Brain microvascular endothelial cell (primary cell): Measurements from ENCODE around the gene TRIM67.

ENCODE experiments used
- DNase-seq: peaks from one replicate; pipeline ENCODE4 v3.0.0-alpha.2; 2020
- H3K27ac ChIP-seq: fragments of 250-450 bp; sonication (Bioruptor Pico); 2 replicates; pipeline ENCODE4 v1.5.1; 2020; ENCODE audit warnings: mild to moderate bottlenecking, moderate library complexity
- H3K27me3 ChIP-seq: fragments of 250-450 bp; sonication (Bioruptor Pico); replicated peaks from 2 replicates; pipeline ENCODE4 v1.5.1; 2020; ENCODE audit warnings: mild to moderate bottlenecking
- H3K36me3 ChIP-seq: fragments of 250-450 bp; sonication (Bioruptor Pico); replicated peaks from 2 replicates; pipeline ENCODE4 v1.5.1; 2020; ENCODE audit warnings: mild to moderate bottlenecking
- H3K4me3 ChIP-seq: 2 replicates; pipeline ENCODE4 v1.5.1; 2011; ENCODE audit warnings: low read depth, mild to moderate bottlenecking, control low read depth, low read length, moderate library complexity
- in situ Hi-C: cut with HindIII; loops from 2 replicates; pipeline ENCODE4 v1.10.0; 2017; ENCODE audit warnings: low sequenced_read_pairs, low pct_ligation_motif_present
- TF ChIP-seq, protein P1 (sequence below): IDR thresholded peaks from 2 replicates; pipeline ENCODE4 v1.5.1; 2011; ENCODE audit warnings: low read depth, mild to moderate bottlenecking, moderate library complexity, low read length, control low read depth, inconsistent platforms; ENCODE audit errors: missing control alignments

The TRIM67 gene

DNA sequence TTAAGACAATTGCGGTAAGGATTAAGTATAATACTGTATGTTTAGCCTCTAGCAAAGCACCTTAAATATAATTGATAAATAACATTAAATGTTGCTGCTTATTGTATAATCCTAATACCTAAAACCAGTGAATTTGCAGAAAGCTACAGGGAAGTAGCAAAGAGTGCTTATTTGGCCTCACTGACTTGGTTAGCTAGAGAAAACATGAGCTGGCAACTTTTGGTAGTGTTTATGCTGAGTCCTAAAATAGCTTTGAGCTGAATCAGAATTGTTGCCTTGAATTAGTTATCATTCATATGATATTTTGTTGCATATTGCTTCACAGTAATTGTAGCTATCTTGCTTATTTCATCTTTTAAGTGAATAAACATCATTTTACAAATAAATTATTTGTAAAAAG is 3.5 kb downstream of the TRIM67 start:
- TF ChIP-seq, protein P1, sequence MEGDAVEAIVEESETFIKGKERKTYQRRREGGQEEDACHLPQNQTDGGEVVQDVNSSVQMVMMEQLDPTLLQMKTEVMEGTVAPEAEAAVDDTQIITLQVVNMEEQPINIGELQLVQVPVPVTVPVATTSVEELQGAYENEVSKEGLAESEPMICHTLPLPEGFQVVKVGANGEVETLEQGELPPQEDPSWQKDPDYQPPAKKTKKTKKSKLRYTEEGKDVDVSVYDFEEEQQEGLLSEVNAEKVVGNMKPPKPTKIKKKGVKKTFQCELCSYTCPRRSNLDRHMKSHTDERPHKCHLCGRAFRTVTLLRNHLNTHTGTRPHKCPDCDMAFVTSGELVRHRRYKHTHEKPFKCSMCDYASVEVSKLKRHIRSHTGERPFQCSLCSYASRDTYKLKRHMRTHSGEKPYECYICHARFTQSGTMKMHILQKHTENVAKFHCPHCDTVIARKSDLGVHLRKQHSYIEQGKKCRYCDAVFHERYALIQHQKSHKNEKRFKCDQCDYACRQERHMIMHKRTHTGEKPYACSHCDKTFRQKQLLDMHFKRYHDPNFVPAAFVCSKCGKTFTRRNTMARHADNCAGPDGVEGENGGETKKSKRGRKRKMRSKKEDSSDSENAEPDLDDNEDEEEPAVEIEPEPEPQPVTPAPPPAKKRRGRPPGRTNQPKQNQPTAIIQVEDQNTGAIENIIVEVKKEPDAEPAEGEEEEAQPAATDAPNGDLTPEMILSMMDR = no peak
- H3K27ac ChIP-seq = no peak overlapping the region
- H3K36me3 ChIP-seq = no peaks in the 10 kb centered on the region
- no peak overlapping the region for H3K4me3 ChIP-seq
- peaks cover 15% of the 10 kb centered on the region for H3K27me3 ChIP-seq
- in situ Hi-C loops = no loop called here
- peak; percentile 40 for DNase-seq

DNA sequence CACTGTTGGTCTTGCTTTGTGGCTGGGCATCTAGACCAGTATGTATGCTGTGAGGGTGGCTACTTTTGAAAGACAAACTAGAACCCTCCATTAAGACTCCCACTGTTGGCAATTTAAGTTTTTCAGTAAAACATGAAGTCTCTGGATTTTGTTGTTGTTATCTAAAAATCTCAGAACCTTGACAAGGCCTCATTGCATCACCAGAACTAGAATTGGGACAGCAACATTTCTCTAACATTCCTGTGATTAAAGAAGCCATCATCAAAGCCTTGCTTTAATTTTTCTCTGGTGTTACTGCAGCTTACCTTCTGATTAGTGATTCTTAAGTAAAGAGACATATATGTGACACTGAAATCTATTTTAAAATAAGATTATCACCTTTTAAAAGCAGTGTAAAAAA is 4.5 kb downstream of the TRIM67 start:
- in situ Hi-C loops = no loop called here
- Histone ChIP-seq H3K27me3 (peaks cover 15% of the 10 kb centered on the region), H3K4me3 (no peak overlapping the region), H3K36me3 (no peaks in the 10 kb centered on the region), H3K27ac (no peak overlapping the region)
- no peak for DNase-seq
- TF ChIP-seq, protein P1 = no peak

DNA sequence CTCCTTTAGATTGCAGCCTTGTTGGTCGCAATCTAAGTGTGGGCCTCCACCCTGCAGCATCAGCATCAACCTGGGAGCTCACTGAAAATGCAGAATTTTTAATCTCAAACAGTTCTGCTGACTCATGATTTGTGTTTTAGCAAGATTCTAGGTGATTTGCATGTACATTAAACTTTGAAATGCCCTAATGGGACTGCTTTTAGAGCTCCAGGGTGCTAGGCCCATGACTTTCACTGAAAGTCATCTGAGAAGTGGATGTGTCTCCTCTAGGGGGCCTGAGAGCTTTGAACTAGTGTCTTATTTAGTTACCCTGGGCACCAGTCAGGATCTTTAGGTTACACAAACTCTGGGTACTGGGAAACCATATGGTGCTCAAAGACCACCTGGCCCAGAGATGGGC is 9.0 kb downstream of the TRIM67 start:
- Histone ChIP-seq H3K4me3 (no peak overlapping the region), H3K27me3 (peaks cover under 1% of the 10 kb centered on the region), H3K27ac (no peak overlapping the region), H3K36me3 (no peaks in the 10 kb centered on the region)
- TF ChIP-seq, protein P1 = peak; percentile 47
- in situ Hi-C loops = no loop called here
- DNase-seq = no peak

DNA sequence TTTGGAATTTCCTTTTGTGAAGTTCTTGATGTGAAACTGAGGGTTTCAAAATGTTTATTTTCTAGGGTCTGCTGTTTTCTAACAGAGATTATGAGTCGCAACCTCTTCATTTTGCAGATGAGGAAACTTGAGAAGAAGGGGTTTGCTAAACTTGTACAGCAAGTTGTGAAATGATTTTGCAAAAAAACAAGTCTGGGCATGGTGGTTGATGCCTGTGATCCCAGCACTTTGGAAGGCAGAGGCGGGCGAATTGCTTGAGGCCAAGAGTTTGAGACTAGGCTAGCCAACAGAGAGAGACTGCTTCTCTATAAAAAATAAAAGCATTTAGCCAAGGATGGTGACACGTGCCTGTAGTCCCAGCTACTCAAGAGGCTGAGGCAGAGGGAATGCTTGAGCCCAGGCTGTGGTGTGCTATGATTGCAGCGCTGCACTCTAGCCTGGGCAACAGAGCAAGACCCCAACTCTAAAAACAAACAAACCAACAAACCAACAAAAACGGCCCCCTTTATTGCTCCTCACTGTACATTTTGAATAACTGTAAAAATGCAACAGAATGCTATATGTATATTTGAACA is 9.9 kb downstream of the TRIM67 start:
- Histone ChIP-seq H3K36me3 (no peaks in the 10 kb centered on the region), H3K27me3 (peaks cover 6% of the 10 kb centered on the region), H3K27ac (no peak overlapping the region), H3K4me3 (no peak overlapping the region)
- TF ChIP-seq, protein P1 = no peak
- DNase-seq = no peak
- in situ Hi-C loops = no loop called here

DNA sequence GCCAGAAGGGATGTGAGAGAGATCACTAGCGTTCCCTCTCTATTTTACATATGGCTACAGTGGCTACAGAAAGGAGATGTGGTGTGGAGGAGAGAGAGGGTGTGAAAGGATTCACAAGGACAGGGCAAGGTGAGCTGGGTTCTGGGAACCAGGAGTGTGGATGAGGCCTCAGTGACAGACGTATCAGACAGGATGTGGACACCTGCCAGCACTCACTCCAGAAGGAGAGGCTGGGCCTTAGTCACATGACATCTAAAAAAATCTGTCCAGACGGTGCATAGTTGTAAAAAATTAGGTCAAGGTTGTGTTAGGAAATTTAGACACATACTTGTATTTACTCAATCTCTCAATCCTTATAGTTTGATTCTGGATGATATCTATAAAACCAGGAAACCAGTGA is 10.6 kb downstream of the TRIM67 start:
- H3K27me3 ChIP-seq = peaks cover 6% of the 10 kb centered on the region
- TF ChIP-seq, protein P1 = no peak
- in situ Hi-C loops = no loop called here

DNA sequence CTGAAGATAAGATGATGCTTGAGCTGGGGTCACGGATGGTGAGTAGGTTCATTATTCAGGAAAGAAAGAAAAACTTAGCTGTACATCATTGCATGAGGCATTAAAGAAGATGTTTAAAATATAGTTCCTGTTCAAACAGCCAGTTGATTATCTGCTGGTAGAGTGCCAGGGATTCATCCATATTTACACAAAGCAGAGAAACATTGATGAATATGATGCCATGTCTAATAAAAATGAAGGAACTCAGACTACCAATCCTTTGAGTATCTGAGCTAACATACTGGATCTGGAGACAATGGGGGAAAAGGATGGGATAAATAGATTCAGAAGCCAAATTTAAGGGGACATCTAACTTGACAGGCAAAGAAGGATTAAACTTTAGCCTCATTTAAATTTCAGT is 14.6 kb downstream of the TRIM67 start:
- Histone ChIP-seq H3K36me3 (no peaks in the 10 kb centered on the region), H3K4me3 (no peak overlapping the region), H3K27me3 (peaks cover 9% of the 10 kb centered on the region), H3K27ac (no peak overlapping the region)
- TF ChIP-seq, protein P1 = no peak
- in situ Hi-C loops = no loop called here
- no peak for DNase-seq

More for the DNA sequence above, 10.6 kb downstream of the TRIM67 start:
- no peak for DNase-seq
- H3K4me3 ChIP-seq = no peak overlapping the region
- no peak overlapping the region for H3K27ac ChIP-seq
- H3K36me3 ChIP-seq = no peaks in the 10 kb centered on the region
